Activated CD4-positive, alpha-beta T cell treated with anti-CD3 and anti-CD28 coated beads, Interleukin-2, amount 50 U/mL, for 48 hours (primary cell): ENCODE data around the gene ERG.
A peak's percentile ranks its signal among the peaks of the same experiment; 100 is the strongest.

Experiments
- DNase-seq, 2 experiments: peaks; one replicate each; pipeline ENCODE4 v3.0.0-alpha.2; 2020

Gene ERG

GRCh38 chr21:38386967-38387366 lies 111.3 kb downstream of the ERG start:
- DNase-seq = no peak

- DNase-seq = no peak
These were observed 112.7 kb downstream of the ERG start for GRCh38 chr21:38385427-38386175.

- DNase-seq = no peak
These were observed 113.4 kb downstream of the ERG start for GRCh38 chr21:38384675-38385426.

GRCh38 chr21:38384238-38384560 lies 114.1 kb downstream of the ERG start:
- DNase-seq = no peak

GRCh38 chr21:38383411-38384237 lies 114.7 kb downstream of the ERG start:
- no peak for DNase-seq

- no peak for DNase-seq
These were observed 117.7 kb downstream of the ERG start for GRCh38 chr21:38380481-38381137.

GRCh38 chr21:38379147-38379546 lies 119.1 kb downstream of the ERG start:
- DNase-seq = no peak

- DNase-seq = no peak
These were observed 120.8 kb downstream of the ERG start for GRCh38 chr21:38377165-38378088.

GRCh38 chr21:38376693-38377092 lies 121.6 kb downstream of the ERG start:
- DNase-seq = no peak

GRCh38 chr21:38376235-38376634 lies 122.0 kb downstream of the ERG start:
- no peak for DNase-seq

GRCh38 chr21:38367646-38368045 lies 130.6 kb downstream of the ERG start:
- DNase-seq = no peak

GRCh38 chr21:38365521-38365920 lies 132.8 kb downstream of the ERG start:
- DNase-seq = no peak

GRCh38 chr21:38363693-38364092 lies 134.6 kb downstream of the ERG start:
- DNase-seq = no peak

GRCh38 chr21:38361324-38361723 lies 137.0 kb downstream of the ERG start:
- DNase-seq = no peak

GRCh38 chr21:38359835-38360234 lies 138.4 kb downstream of the ERG start:
- no peak for DNase-seq

- no peak for DNase-seq
These were observed 139.2 kb downstream of the ERG start for GRCh38 chr21:38359090-38359489.

GRCh38 chr21:38358666-38359065 lies 139.6 kb downstream of the ERG start:
- DNase-seq = no peak

- no peak for DNase-seq
These were observed 140.2 kb downstream of the ERG start for GRCh38 chr21:38358098-38358497.

GRCh38 chr21:38356883-38357625 lies 141.2 kb downstream of the ERG start:
- DNase-seq = no peak

- DNase-seq = peak; percentile 83 to 85
These were observed 142.1 kb downstream of the ERG start for GRCh38 chr21:38355992-38356781.
